HEK293 (cell line): Measurements from ENCODE around the gene PTPN11.

Experiments
- CTCF ChIA-PET: fragments of 350-600 bp; formaldehyde crosslinking; extraction: SDS; loops from one replicate; lab custom pipeline; 2021; ENCODE audit warnings: antibody characterized with exemption; lab: Yijun Ruan, JAX
- POLR2A ChIA-PET: fragments of 300-600 bp; formaldehyde crosslinking; extraction: SDS; loops from one replicate; lab custom pipeline; 2020; ENCODE audit warnings: antibody characterized with exemption, inconsistent platforms; lab: Yijun Ruan, JAX
- H3K27ac ChIP-seq: fragments of 200-500 bp; sonication (Bioruptor generic); 2 replicates; pipeline ENCODE4 v1.5.1; 2014; ENCODE audit warnings: low read depth, low read length, control low read depth, inconsistent platforms; ENCODE audit errors: extremely low read depth
- H3K36me3 ChIP-seq, 2 experiments: fragments of 200-500 bp in 1 of 2; sonication (Bioruptor generic) in 1 of 2; 1 replicate in 1 of 2; 2 replicates in 1 of 2; pipeline ENCODE4 v1.5.1; 2014 to 2017; ENCODE audit warnings: inconsistent platforms in 2 of 2, low read length in 2 of 2; ENCODE audit not compliant: control insufficient read depth in 2 of 2, insufficient read depth in 1 of 2
- H3K4me1 ChIP-seq: fragments of 200-500 bp; sonication (Bioruptor generic); 2 replicates; pipeline ENCODE4 v1.5.1; 2014; ENCODE audit warnings: mild to moderate bottlenecking, low read length, inconsistent platforms; ENCODE audit not compliant: control insufficient read depth, insufficient read depth
- H3K4me3 ChIP-seq: 2 replicates; pipeline ENCODE4 v1.5.1; 2011; ENCODE audit warnings: low read depth, mild to moderate bottlenecking, control low read depth, low read length, moderate library complexity
- H3K9me3 ChIP-seq: fragments of 200-500 bp; sonication (Bioruptor generic); 2 replicates; pipeline ENCODE4 v1.5.1; 2014; ENCODE audit warnings: low read depth, low read length, inconsistent platforms; ENCODE audit not compliant: control insufficient read depth, insufficient read depth
- GFI1B ChIP-seq: fragments of 450-650 bp; formaldehyde crosslinking; IDR thresholded peaks from 2 replicates; pipeline ENCODE4 v1.5.1; 2016; ENCODE audit warnings: missing biosample characterization, missing genetic modification characterization
- GLI2 ChIP-seq: fragments of 450-650 bp; formaldehyde crosslinking; IDR thresholded peaks from 2 replicates; pipeline ENCODE4; 2017; ENCODE audit warnings: missing biosample characterization, missing genetic modification characterization, low read depth, borderline replicate concordance
- HOXD13 ChIP-seq: sonication (generic); formaldehyde crosslinking; IDR thresholded peaks from 2 replicates; pipeline ENCODE4 v1.8.0; 2022; ENCODE audit warnings: missing genetic modification reagents, borderline replicate concordance
- INSM2 ChIP-seq: fragments of 450-650 bp; formaldehyde crosslinking; IDR thresholded peaks from 2 replicates; pipeline ENCODE4 v1.5.1; 2016; ENCODE audit warnings: missing biosample characterization, missing genetic modification characterization
- MEIS1 ChIP-seq: sonication (generic); formaldehyde crosslinking; IDR thresholded peaks from 2 replicates; pipeline ENCODE4 v1.8.1; 2022; ENCODE audit warnings: missing genetic modification reagents, mild to moderate bottlenecking, borderline replicate concordance
- YY1 ChIP-seq: fragments of 450-650 bp; formaldehyde crosslinking; IDR thresholded peaks from 2 replicates; pipeline ENCODE4 v1.5.1; 2018; ENCODE audit warnings: missing biosample characterization, missing genetic modification characterization
- ZBTB20 ChIP-seq: fragments of 450-650 bp; formaldehyde crosslinking; IDR thresholded peaks from 2 replicates; pipeline ENCODE4 v1.5.1; 2016; ENCODE audit warnings: missing biosample characterization, missing genetic modification characterization
- ZBTB21 ChIP-seq: fragments of 450-650 bp; formaldehyde crosslinking; IDR thresholded peaks from 2 replicates; pipeline ENCODE4 v1.5.1; 2017; ENCODE audit warnings: missing biosample characterization, missing genetic modification characterization
- ZBTB8A ChIP-seq: fragments of 450-650 bp; formaldehyde crosslinking; IDR thresholded peaks from 2 replicates; pipeline ENCODE4 v1.5.1; 2016; ENCODE audit warnings: missing biosample characterization, missing genetic modification characterization
- ZFP3 ChIP-seq: fragments of 450-650 bp; formaldehyde crosslinking; IDR thresholded peaks from 2 replicates; pipeline ENCODE4 v1.5.1; 2016; ENCODE audit warnings: low read depth, missing biosample characterization, missing genetic modification characterization
- ZNF157 ChIP-seq: fragments of 450-650 bp; formaldehyde crosslinking; IDR thresholded peaks from 2 replicates; pipeline ENCODE4 v1.5.1; 2016; ENCODE audit warnings: missing biosample characterization, missing genetic modification characterization
- ZNF221 ChIP-seq: fragments of 450-650 bp; formaldehyde crosslinking; IDR thresholded peaks from 2 replicates; pipeline ENCODE4 v1.5.1; 2017; ENCODE audit warnings: missing biosample characterization, missing genetic modification characterization, borderline replicate concordance
- ZNF37A ChIP-seq: fragments of 450-650 bp; IDR thresholded peaks from 2 replicates; pipeline ENCODE4 v1.5.1; 2018; ENCODE audit warnings: missing biosample characterization, missing genetic modification characterization
- ZNF596 ChIP-seq: fragments of 450-650 bp; IDR thresholded peaks from 2 replicates; pipeline ENCODE4 v1.5.0; 2018; ENCODE audit warnings: missing biosample characterization, mild to moderate bottlenecking, missing genetic modification characterization, moderate library complexity
- ZNF600 ChIP-seq: fragments of 450-650 bp; formaldehyde crosslinking; IDR thresholded peaks from 2 replicates; pipeline ENCODE4 v1.5.1; 2016; ENCODE audit warnings: missing biosample characterization, missing genetic modification characterization
- ZNF623 ChIP-seq: fragments of 450-650 bp; formaldehyde crosslinking; IDR thresholded peaks from 2 replicates; pipeline ENCODE4 v1.5.1; 2016; ENCODE audit warnings: missing biosample characterization, missing genetic modification characterization
- ZNF768 ChIP-seq: fragments of 450-650 bp; formaldehyde crosslinking; IDR thresholded peaks from 2 replicates; pipeline ENCODE4 v1.5.1; 2018; ENCODE audit warnings: missing biosample characterization, mild to moderate bottlenecking, missing genetic modification characterization
- TF ChIP-seq, protein P1 (sequence below): fragments of 450-650 bp; formaldehyde crosslinking; IDR thresholded peaks from 2 replicates; pipeline ENCODE4 v1.5.1; 2017; ENCODE audit warnings: missing biosample characterization, missing genetic modification characterization
- TF ChIP-seq, protein P2 (sequence below): IDR thresholded peaks from 2 replicates; pipeline ENCODE4 v1.6.1; 2011; ENCODE audit warnings: mild to moderate bottlenecking, low read depth, low read length, borderline replicate concordance
- TF ChIP-seq, protein P3 (sequence below): fragments of 450-650 bp; formaldehyde crosslinking; optimal IDR thresholded peaks from 2 replicates; pipeline ENCODE3; 2016; ENCODE audit warnings: missing biosample characterization, mild to moderate bottlenecking, missing genetic modification characterization
- TF ChIP-seq, protein P4 (sequence below): fragments of 450-650 bp; formaldehyde crosslinking; IDR thresholded peaks from 2 replicates; pipeline ENCODE4 v1.5.1; 2016; ENCODE audit warnings: missing biosample characterization, missing genetic modification characterization

The PTPN11 gene

DNA sequence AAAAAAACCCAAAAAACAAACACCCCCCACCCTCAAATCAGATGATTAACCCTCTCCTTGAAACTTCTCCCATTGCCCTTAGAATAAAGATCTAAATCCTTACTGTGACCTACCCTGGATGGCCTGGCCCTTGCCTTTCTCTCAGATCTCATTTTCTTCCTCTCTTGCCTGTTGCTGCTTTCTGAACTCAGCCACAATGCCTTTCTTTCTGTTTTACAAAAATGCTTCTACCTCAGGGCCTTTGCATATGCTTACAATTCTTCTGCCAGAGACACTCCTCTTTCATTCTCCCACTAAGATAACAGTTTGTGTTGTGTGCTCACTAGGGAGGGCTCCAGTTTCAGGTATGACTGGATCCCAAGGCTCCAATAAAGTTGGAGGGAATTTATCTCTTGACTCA is 108.3 kb downstream of the PTPN11 start:
- POLR2A ChIA-PET, result no interaction called here

GRCh38 chr12:112527501-112527900 is 108.8 kb downstream of the PTPN11 start:
- no peak overlapping the region for H3K27ac ChIP-seq
- TF ChIP-seq GFI1B (tag by site-specific recombination) (no peak), GLI2 (tag by site-specific recombination) (no peak), ZNF157 (tag by site-specific recombination) (no peak), MEIS1 (CRISPR knock-in tag) (no peak), ZFP3 (no peak), INSM2 (tag by site-specific recombination) (no peak), YY1 (tag by site-specific recombination) (no peak), ZBTB21 (tag by site-specific recombination) (no peak), ZNF37A (tag by site-specific recombination) (no peak), ZNF596 (no peak), ZNF768 (tag by site-specific recombination) (no peak), ZNF221 (tag by site-specific recombination) (no peak), HOXD13 (CRISPR knock-in tag) (no peak)
- TF ChIP-seq, protein P1, sequence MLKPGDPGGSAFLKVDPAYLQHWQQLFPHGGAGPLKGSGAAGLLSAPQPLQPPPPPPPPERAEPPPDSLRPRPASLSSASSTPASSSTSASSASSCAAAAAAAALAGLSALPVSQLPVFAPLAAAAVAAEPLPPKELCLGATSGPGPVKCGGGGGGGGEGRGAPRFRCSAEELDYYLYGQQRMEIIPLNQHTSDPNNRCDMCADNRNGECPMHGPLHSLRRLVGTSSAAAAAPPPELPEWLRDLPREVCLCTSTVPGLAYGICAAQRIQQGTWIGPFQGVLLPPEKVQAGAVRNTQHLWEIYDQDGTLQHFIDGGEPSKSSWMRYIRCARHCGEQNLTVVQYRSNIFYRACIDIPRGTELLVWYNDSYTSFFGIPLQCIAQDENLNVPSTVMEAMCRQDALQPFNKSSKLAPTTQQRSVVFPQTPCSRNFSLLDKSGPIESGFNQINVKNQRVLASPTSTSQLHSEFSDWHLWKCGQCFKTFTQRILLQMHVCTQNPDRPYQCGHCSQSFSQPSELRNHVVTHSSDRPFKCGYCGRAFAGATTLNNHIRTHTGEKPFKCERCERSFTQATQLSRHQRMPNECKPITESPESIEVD, result no peak
- TF ChIP-seq, protein P2, sequence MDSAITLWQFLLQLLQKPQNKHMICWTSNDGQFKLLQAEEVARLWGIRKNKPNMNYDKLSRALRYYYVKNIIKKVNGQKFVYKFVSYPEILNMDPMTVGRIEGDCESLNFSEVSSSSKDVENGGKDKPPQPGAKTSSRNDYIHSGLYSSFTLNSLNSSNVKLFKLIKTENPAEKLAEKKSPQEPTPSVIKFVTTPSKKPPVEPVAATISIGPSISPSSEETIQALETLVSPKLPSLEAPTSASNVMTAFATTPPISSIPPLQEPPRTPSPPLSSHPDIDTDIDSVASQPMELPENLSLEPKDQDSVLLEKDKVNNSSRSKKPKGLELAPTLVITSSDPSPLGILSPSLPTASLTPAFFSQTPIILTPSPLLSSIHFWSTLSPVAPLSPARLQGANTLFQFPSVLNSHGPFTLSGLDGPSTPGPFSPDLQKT, result no peak
- TF ChIP-seq, protein P3, sequence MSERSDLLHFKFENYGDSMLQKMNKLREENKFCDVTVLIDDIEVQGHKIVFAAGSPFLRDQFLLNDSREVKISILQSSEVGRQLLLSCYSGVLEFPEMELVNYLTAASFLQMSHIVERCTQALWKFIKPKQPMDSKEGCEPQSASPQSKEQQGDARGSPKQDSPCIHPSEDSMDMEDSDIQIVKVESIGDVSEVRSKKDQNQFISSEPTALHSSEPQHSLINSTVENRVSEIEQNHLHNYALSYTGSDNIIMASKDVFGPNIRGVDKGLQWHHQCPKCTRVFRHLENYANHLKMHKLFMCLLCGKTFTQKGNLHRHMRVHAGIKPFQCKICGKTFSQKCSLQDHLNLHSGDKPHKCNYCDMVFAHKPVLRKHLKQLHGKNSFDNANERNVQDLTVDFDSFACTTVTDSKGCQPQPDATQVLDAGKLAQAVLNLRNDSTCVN (tag by site-specific recombination), result no peak
- TF ChIP-seq, protein P4, sequence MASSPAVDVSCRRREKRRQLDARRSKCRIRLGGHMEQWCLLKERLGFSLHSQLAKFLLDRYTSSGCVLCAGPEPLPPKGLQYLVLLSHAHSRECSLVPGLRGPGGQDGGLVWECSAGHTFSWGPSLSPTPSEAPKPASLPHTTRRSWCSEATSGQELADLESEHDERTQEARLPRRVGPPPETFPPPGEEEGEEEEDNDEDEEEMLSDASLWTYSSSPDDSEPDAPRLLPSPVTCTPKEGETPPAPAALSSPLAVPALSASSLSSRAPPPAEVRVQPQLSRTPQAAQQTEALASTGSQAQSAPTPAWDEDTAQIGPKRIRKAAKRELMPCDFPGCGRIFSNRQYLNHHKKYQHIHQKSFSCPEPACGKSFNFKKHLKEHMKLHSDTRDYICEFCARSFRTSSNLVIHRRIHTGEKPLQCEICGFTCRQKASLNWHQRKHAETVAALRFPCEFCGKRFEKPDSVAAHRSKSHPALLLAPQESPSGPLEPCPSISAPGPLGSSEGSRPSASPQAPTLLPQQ, result no peak
- H3K4me3 ChIP-seq, result no peak overlapping the region
- no peaks in the 10 kb centered on the region for H3K4me1 ChIP-seq
- ChIA-PET CTCF (no interaction called here), POLR2A (no interaction called here)
- H3K9me3 ChIP-seq, result no peaks in the 10 kb centered on the region
- H3K36me3 ChIP-seq, result no peaks in the 10 kb centered on the region

More for the DNA sequence above, 108.3 kb downstream of the PTPN11 start:
- H3K36me3 ChIP-seq, result no peaks in the 10 kb centered on the region
- no peaks in the 10 kb centered on the region for H3K4me1 ChIP-seq
- TF ChIP-seq ZNF623 (tag by site-specific recombination) (peak; percentile 88), ZBTB8A (tag by site-specific recombination) (no peak), ZBTB20 (no peak), ZNF600 (tag by site-specific recombination) (no peak)
- TF ChIP-seq, all 188 proteins: peak for 1
- Histone ChIP-seq H3K9me3 (no peaks in the 10 kb centered on the region), H3K27ac (no peak overlapping the region), H3K4me3 (no peak overlapping the region)
- CTCF ChIA-PET, result interaction anchor here (0.6 kb wide), 1 partner anchor 195 kb away, joined by 3 read pairs; no protein-coding TSS in a partner anchor
